HG02870 (cell line): ENCODE results near the gene GRP.
A peak's percentile ranks its signal among the peaks of the same experiment; 100 is the strongest.
"Not testable (repeated sequence)": the region's sequence is repeated elsewhere in the genome, so short reads cannot be mapped to it uniquely, and the experiment has no call there.

Experiments
- ATAC-seq: cut with Tn5 transposase; IDR thresholded peaks from one replicate; pipeline ENCODE4 v1.9.1; 2021; ENCODE audit warnings: mild to moderate bottlenecking, moderate library complexity; ENCODE audit not compliant: unreplicated experiment

Gene GRP

GRCh38 chr18:59228351-59228750 is 8.4 kb downstream of the GRP start:
- no peak for ATAC-seq

GRCh38 chr18:59229191-59229590 is 9.2 kb downstream of the GRP start:
- no peak for ATAC-seq

- ATAC-seq: no peak
Observed at GRCh38 chr18:59229701-59230443, 9.9 kb downstream of the GRP start.

- no peak for ATAC-seq
Observed at GRCh38 chr18:59231114-59231513, 11.2 kb downstream of the GRP start.

- ATAC-seq: no peak
Observed at GRCh38 chr18:59231877-59232276, 11.9 kb downstream of the GRP start.

- ATAC-seq: no peak
Observed at GRCh38 chr18:59232309-59233016, 12.5 kb downstream of the GRP start.

- no peak for ATAC-seq
Observed at GRCh38 chr18:59233017-59233410, 13.1 kb downstream of the GRP start.

GRCh38 chr18:59238385-59238784 is 18.4 kb downstream of the GRP start:
- ATAC-seq: no peak

- no peak for ATAC-seq
Observed at GRCh38 chr18:59239642-59240041, 19.7 kb downstream of the GRP start.

- ATAC-seq: no peak
Observed at GRCh38 chr18:59242906-59243305, 22.9 kb downstream of the GRP start.

GRCh38 chr18:59246796-59247195 is 26.8 kb downstream of the GRP start:
- no peak for ATAC-seq

- ATAC-seq: peak; percentile 72
Observed at GRCh38 chr18:59249199-59249774, 29.3 kb downstream of the GRP start.

- ATAC-seq: not testable (repeated sequence)
Observed at GRCh38 chr18:59255491-59255890, 35.5 kb downstream of the GRP start.

- ATAC-seq: not testable (repeated sequence)
Observed at GRCh38 chr18:59261842-59262241, 41.9 kb downstream of the GRP start.

- ATAC-seq: not testable (repeated sequence)
Observed at GRCh38 chr18:59262243-59262642, 42.3 kb downstream of the GRP start.

GRCh38 chr18:59263661-59264060 is 43.7 kb downstream of the GRP start:
- no peak for ATAC-seq

- no peak for ATAC-seq
Observed at GRCh38 chr18:59264121-59264571, 44.2 kb downstream of the GRP start.

- no peak for ATAC-seq
Observed at GRCh38 chr18:59264651-59265245, 44.8 kb downstream of the GRP start.

- ATAC-seq: no peak
Observed at GRCh38 chr18:59265246-59265973, 45.5 kb downstream of the GRP start.

- no peak for ATAC-seq
Observed at GRCh38 chr18:59265974-59266369, 46.0 kb downstream of the GRP start.

GRCh38 chr18:59266459-59266858 is 46.5 kb downstream of the GRP start:
- ATAC-seq: no peak
